CD8-positive, alpha-beta memory T cell (primary cell): ENCODE data around the gene GTF2H1. TPM values are rescaled to one million over a fixed set of nuclear protein-coding genes. Genes with fewer than 3 reads are reported as not detected.
"Not testable (repeated sequence)": the region's sequence is repeated elsewhere in the genome, so short reads cannot be mapped to it uniquely, and the experiment has no call there.

Experiments used
- CTCF ChIA-PET: fragments of 350-600 bp; sonication (Branson Sonifier 250); formaldehyde crosslinking; loops from one replicate; lab custom pipeline; 2021; ENCODE audit warnings: antibody characterized with exemption; lab: Charles Lee
- POLR2A ChIA-PET: fragments of 350-600 bp; sonication (Branson Sonifier 250); formaldehyde crosslinking; loops from one replicate; lab custom pipeline; 2021; ENCODE audit warnings: antibody characterized with exemption; lab: Charles Lee
- DNase-seq, 5 donors: peaks; one replicate each; pipeline versions ENCODE4 v3.0.0 to v3.0.0-alpha.2; 2020 to 2022; ENCODE audit warnings: mixed read lengths in 1 of 5
- H3K27ac ChIP-seq: one replicate; pipeline ENCODE4 v1.7.0; 2013; ENCODE audit warnings: low read depth, mild to moderate bottlenecking, low read length, moderate library complexity
- H3K27me3 ChIP-seq: 2 replicates; pipeline ENCODE4 v1.7.0; 2013; ENCODE audit warnings: low read length, mild to moderate bottlenecking; ENCODE audit not compliant: insufficient read depth, poor library complexity, severe bottlenecking
- H3K36me3 ChIP-seq: 2 replicates; pipeline ENCODE4 v1.7.0; 2013; ENCODE audit warnings: mild to moderate bottlenecking, low read length, moderate library complexity; ENCODE audit not compliant: insufficient read depth
- H3K4me1 ChIP-seq: 2 replicates; pipeline ENCODE4 v1.7.0; 2013; ENCODE audit warnings: mild to moderate bottlenecking, low read length, moderate library complexity; ENCODE audit not compliant: insufficient read depth
- H3K4me3 ChIP-seq: 2 replicates; pipeline ENCODE4 v1.7.0; 2013; ENCODE audit warnings: mild to moderate bottlenecking, low read length
- H3K9me3 ChIP-seq: 2 replicates; pipeline ENCODE4 v1.7.0; 2013; ENCODE audit warnings: mild to moderate bottlenecking, low read length
- H3K27ac Mint-ChIP-seq, 8 donors: one replicate each; pipeline ENCODE4 v1.8.0; 2020 to 2021; ENCODE audit warnings: mixed read lengths in 8 of 8, mild to moderate bottlenecking in 6 of 8, inconsistent platforms in 3 of 8, moderate library complexity in 3 of 8
- H3K27me3 Mint-ChIP-seq, 2 donors: one replicate each; pipeline ENCODE4 v1.8.0; 2020 to 2021; ENCODE audit warnings: mixed read lengths in 2 of 2, mild to moderate bottlenecking in 1 of 2, moderate library complexity in 1 of 2
- H3K36me3 Mint-ChIP-seq, 3 donors: one replicate each; pipeline ENCODE4 v1.8.0; 2020 to 2021; ENCODE audit warnings: mixed read lengths in 3 of 3, inconsistent platforms in 1 of 3, mild to moderate bottlenecking in 1 of 3
- H3K4me1 Mint-ChIP-seq, 3 donors: one replicate each; pipeline ENCODE4 v1.8.0; 2020 to 2021; ENCODE audit warnings: mixed read lengths in 3 of 3, inconsistent platforms in 1 of 3, mild to moderate bottlenecking in 1 of 3
- H3K4me3 Mint-ChIP-seq, 7 donors: one replicate each; pipeline ENCODE4 v1.8.0; 2020 to 2021; ENCODE audit warnings: mixed read lengths in 7 of 7, mild to moderate bottlenecking in 6 of 7, moderate library complexity in 4 of 7, inconsistent platforms in 2 of 7
- H3K9me3 Mint-ChIP-seq, 5 donors: one replicate each; pipeline ENCODE4 v1.8.0; 2020 to 2022; ENCODE audit warnings: mixed read lengths in 5 of 5, mild to moderate bottlenecking in 3 of 5, moderate library complexity in 2 of 5, inconsistent platforms in 1 of 5
- polyA plus RNA-seq: library from polyadenylated mRNA; unstranded; fragments of 300-500 nt; fragmentation: Illumina TruSeq; gene quantifications from one replicate; pipeline ENCODE4 v1.2.3, GENCODE V29; 2021
- total RNA-seq, 2 experiments: library from RNA; stranded (reverse); gene quantifications; one replicate each; pipeline ENCODE4 v1.2.3, GENCODE V29; 2021

The GTF2H1 gene
- total and polyA plus RNA-seq, 3 experiments from 2014 or later: 37.4 to 62.0 (median 60.3) TPM

DNA sequence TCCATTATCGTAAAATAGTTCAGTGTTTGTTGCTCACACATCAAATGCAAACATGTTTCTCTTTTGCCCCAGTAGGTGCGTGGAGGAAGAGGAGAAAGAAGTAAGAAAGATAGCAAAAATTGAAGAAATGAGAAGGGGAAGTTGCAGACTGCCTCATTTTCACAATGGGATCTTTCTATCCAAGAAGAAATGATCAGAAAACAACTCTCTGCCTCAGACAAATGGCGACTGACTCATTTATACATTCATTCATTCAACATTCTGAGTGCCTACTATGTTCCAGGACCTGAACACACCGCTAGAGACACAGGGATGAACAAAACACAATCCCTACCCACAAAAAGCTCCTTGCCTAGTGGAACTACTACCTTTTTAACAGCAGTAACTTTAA is 794 bp upstream of the GTF2H1 start:
- POLR2A ChIA-PET: interaction anchor here (0.8 to 3.2 kb wide), 4 partner anchors 74 to 312 kb away, joined by 5 to 48 read pairs (median 10); partner anchors contain the start of genes LDHA, SPTY2D1 and TSG101
- H3K4me3 ChIP-seq: peak overlapping the region; percentile 81
- Mint-ChIP-seq H3K27me3 (no peaks in the 10 kb centered on the region), H3K4me3 (peak overlapping the region; percentile 89 to 100 (median 99)), H3K9me3 (no peaks in the 10 kb centered on the region), H3K4me1 (peaks cover 69 to 85% (median 80%) of the 10 kb centered on the region in 3 donors), H3K36me3 (peaks cover 6 to 42% (median 15%) of the 10 kb centered on the region in 3 donors), H3K27ac (peak overlapping the region; percentile 97 to 100 (median 100))
- peaks cover 7% of the 10 kb centered on the region for H3K36me3 ChIP-seq
- CTCF ChIA-PET: interaction anchor here (0.7 to 2.4 kb wide), 5 partner anchors 62 to 312 kb away, joined by 3 to 8 read pairs (median 3); partner anchors contain the start of genes LDHA, SPTY2D1 and TSG101
- H3K9me3 ChIP-seq: no peaks in the 10 kb centered on the region
- H3K27ac ChIP-seq: peak overlapping the region; percentile 99
- no peaks in the 10 kb centered on the region for H3K27me3 ChIP-seq
- peaks cover 51% of the 10 kb centered on the region for H3K4me1 ChIP-seq
- no peak for DNase-seq

DNA sequence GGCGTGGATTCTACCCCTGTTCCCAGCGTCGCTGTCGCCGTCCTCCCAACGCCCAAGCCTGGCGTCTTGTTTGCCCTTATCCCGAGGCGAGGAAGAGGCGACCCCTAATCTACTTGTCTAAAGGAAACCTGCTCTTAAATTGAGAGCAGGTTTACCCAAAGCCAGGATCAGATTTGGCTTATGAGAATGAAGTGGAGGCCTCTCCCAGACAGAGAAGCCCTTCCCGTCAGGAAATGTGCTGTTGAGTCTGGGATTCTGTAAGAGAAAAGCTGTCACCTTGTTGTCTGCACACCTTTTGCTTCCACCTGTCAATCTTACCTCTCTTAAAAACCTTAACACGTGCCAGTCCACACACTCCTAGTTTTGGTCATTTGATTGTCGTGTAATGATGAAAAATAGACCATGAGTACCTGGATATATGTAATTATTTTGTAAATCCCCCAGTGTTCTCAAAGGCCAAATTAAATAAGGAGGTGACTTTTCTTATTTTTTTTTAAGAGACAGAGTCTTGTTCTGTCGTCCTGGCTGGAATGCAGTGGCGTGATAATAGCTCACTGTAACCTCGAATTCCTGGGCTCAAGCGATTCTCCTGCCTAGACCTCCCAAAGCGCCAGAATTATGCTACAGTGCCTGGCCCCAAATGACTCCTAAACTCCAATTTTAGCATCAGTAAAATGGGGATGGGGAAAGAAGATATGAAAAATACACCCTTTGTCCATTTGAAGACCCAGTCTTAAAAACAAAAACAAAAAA is 627 bp downstream of the GTF2H1 start:
- Histone ChIP-seq H3K27me3 (no peaks in the 10 kb centered on the region), H3K9me3 (no peaks in the 10 kb centered on the region), H3K4me3 (peak overlapping the region; percentile 81), H3K4me1 (peaks cover 51% of the 10 kb centered on the region), H3K36me3 (peaks cover 5% of the 10 kb centered on the region), H3K27ac (peak overlapping the region; percentile 99)
- Mint-ChIP-seq H3K27me3 (no peaks in the 10 kb centered on the region), H3K27ac (peak overlapping the region; percentile 97 to 100 (median 100)), H3K4me3 (peak overlapping the region; percentile 89 to 100 (median 99)), H3K9me3 (no peaks in the 10 kb centered on the region), H3K36me3 (peaks cover 5 to 41% (median 19%) of the 10 kb centered on the region in 3 donors), H3K4me1 (peaks cover 71 to 85% (median 82%) of the 10 kb centered on the region in 3 donors)
- ChIA-PET POLR2A (interaction anchor here (0.6 to 3.2 kb wide), 3 partner anchors 10 to 204 kb away, joined by 3 to 48 read pairs (median 12); partner anchors contain the start of genes LDHA and TSG101), CTCF (interaction anchor here (1.0 to 2.4 kb wide), 3 partner anchors 10 to 204 kb away, joined by 3 to 8 read pairs (median 4); partner anchors contain the start of gene TSG101)
- no peak for DNase-seq

DNA sequence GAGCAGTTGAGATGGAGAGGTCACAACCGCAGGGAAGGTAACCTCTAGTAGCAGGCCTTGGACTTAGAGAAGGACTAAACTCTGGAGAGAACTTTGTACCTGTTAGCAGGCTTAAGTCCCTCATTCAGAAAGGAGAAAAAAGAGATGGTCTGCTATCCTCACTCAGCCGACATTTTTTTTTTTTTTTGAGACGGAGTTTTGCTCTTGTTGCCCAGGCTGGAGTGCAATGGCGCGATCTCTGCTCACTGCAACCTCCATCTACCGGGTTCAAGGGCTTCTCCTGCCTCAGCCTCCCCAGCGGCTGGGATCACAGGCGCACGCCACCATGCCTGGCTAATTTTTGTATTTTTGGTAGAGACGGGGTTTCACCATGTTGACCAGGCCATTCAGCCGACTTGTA is 1.5 kb downstream of the GTF2H1 start:
- Mint-ChIP-seq H3K27ac (peak overlapping the region in 7 of 8 donors; percentile 93 to 100 (median 100)), H3K36me3 (peaks cover 0 to 39% (median 17%) of the 10 kb centered on the region in 3 donors), H3K4me3 (peak overlapping the region; percentile 89 to 100 (median 99)), H3K4me1 (peaks cover 64 to 78% (median 76%) of the 10 kb centered on the region in 3 donors)
- peak overlapping the region; percentile 40 for H3K27ac ChIP-seq
- H3K9me3 ChIP-seq, H3K27me3 Mint-ChIP-seq, H3K27me3 ChIP-seq, DNase-seq, CTCF ChIA-PET, H3K36me3 ChIP-seq, H3K9me3 Mint-ChIP-seq, POLR2A ChIA-PET: not testable (repeated sequence)
- peaks cover 51% of the 10 kb centered on the region for H3K4me1 ChIP-seq
- H3K4me3 ChIP-seq: peak overlapping the region; percentile 81

DNA sequence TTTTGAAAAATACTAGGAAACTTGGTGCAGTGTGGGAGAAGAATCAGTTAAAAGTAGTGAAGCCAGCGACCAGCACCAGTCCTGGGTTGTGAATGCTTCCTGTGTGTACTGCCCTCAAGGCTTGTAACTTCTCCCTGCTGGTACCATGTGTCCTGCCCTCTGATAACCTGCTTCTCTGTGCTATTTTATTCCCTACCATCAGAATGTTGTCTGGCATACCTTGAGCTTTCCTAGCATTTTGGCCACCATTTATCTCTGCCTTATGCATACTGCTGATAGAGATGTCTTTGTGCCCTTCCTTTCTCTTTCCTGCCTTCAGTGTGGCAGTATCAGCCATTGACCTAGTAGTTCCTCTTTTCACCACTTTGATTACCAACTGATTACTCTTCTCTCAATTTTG is 2.0 kb downstream of the GTF2H1 start:
- H3K27me3 ChIP-seq: no peaks in the 10 kb centered on the region
- no peaks in the 10 kb centered on the region for H3K27me3 Mint-ChIP-seq

DNA sequence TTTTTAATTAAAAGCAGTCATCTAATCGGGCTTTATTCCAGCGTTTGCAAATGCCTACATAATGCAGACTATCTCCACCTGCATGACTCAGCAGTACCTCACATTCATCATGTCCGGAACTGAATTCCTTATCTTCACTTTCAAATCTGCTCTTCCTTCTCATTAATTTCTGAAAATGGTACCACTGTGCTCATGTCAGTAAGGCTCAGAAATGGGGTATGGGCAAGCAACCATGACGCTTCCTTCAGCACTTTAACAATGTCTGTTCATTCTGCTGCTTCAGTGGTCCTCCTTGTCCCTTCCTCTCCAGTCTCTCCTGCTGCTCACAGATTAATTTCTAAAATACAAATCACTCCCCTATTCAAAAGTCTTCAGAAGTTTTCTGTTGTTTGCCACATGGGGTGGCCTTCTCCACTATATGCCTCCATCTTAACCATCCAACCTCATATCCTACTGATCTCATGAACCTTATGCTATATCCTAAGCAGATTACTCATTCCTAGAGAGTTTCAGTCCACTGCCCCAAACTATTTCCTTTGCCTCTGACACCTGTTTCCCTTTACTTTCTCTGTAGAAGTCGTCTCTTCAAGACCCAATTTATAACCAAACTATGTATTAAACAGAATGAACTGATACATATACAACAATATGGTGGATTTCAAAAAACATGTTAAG is 7.0 kb downstream of the GTF2H1 start:
- ChIA-PET POLR2A (no interaction called here), CTCF (no interaction called here)
- Histone ChIP-seq H3K4me1 (peaks cover 61% of the 10 kb centered on the region), H3K27ac (no peak overlapping the region), H3K36me3 (peaks cover 18% of the 10 kb centered on the region), H3K27me3 (no peaks in the 10 kb centered on the region), H3K4me3 (no peak overlapping the region), H3K9me3 (no peaks in the 10 kb centered on the region)
- no peak for DNase-seq
- no peaks in the 10 kb centered on the region for H3K27me3 Mint-ChIP-seq
- H3K9me3 Mint-ChIP-seq: no peaks in the 10 kb centered on the region
- peak overlapping the region in 2 of 7 donors; percentile 4 to 10 for H3K4me3 Mint-ChIP-seq
- H3K4me1 Mint-ChIP-seq: peaks cover 54 to 80% (median 78%) of the 10 kb centered on the region in 3 donors
- peaks cover 0 to 66% (median 26%) of the 10 kb centered on the region in 3 donors for H3K36me3 Mint-ChIP-seq
- H3K27ac Mint-ChIP-seq: peak overlapping the region; percentile 15 to 89 (median 76)

More for the DNA sequence above, 2.0 kb downstream of the GTF2H1 start:
- Mint-ChIP-seq H3K4me3 (peak overlapping the region; percentile 65 to 100 (median 99)), H3K27ac (peak overlapping the region; percentile 46 to 99 (median 86)), H3K4me1 (peaks cover 63 to 78% (median 76%) of the 10 kb centered on the region in 3 donors), H3K36me3 (peaks cover 0 to 44% (median 15%) of the 10 kb centered on the region in 3 donors), H3K9me3 (no peaks in the 10 kb centered on the region)
- Histone ChIP-seq H3K27ac (peak overlapping the region; percentile 40), H3K4me1 (peaks cover 52% of the 10 kb centered on the region), H3K4me3 (no peak overlapping the region), H3K9me3 (no peaks in the 10 kb centered on the region), H3K36me3 (peaks cover 10% of the 10 kb centered on the region)
- CTCF ChIA-PET: no interaction called here
- POLR2A ChIA-PET: no interaction called here
- DNase-seq: no peak

DNA sequence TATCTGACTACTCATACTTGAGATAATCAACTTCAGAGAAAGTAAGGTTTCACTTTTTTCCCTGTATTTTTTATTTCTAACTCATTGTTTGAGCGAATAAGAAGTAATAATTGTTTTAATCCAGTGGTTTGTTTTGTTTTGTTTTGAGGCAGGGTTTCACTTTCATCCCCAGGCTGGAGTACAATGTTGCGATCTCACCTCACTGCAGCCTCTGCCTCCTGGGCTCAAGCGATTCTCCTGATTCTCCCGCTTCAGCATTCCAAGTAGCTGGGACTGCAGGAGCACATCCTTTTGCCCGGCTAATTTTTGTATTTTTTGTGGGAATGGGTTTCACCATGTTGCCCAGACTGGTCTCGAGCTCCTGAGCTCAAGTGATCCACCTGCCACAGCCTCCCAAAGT is 8.6 kb downstream of the GTF2H1 start:
- Mint-ChIP-seq H3K36me3 (peaks cover 0 to 65% (median 36%) of the 10 kb centered on the region in 3 donors), H3K4me3 (peak overlapping the region; percentile 1 to 70 (median 54)), H3K4me1 (peaks cover 53 to 80% (median 78%) of the 10 kb centered on the region in 3 donors), H3K27ac (peak overlapping the region; percentile 22 to 96 (median 88)), H3K9me3 (no peaks in the 10 kb centered on the region), H3K27me3 (no peaks in the 10 kb centered on the region)
- POLR2A ChIA-PET: interaction anchor here (0.7 to 0.9 kb wide), 2 partner anchors 52 to 65 kb away, joined by 4 to 5 read pairs; no protein-coding TSS in a partner anchor
- no peak for DNase-seq
- H3K27me3 ChIP-seq: no peaks in the 10 kb centered on the region
- peaks cover 23% of the 10 kb centered on the region for H3K36me3 ChIP-seq
- no peak overlapping the region for H3K27ac ChIP-seq
- H3K4me3 ChIP-seq: no peak overlapping the region
- peaks cover 53% of the 10 kb centered on the region for H3K4me1 ChIP-seq
- CTCF ChIA-PET: no interaction called here
- H3K9me3 ChIP-seq: no peaks in the 10 kb centered on the region

DNA sequence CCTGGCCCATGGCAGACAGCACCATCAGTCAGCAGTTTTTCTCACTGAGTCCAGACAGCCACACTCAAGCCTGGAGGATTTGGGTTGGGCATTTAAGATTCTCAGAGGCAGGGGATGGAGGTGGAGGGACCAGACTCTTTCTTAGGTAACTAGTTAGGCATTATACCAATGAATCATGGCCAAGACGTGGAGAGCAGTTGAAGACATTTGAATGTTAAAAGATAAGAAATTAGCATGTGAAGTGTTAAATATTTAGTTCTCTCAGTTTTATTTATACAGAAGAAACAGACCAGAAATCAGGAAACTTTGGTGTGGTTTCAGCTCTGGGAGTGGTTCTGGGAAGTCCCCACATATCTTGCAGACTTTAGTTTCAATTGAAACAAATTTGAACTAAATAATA is 9.9 kb downstream of the GTF2H1 start:
- peak in 2 of 5 donors; percentile 37 to 48 for DNase-seq
- H3K27me3 Mint-ChIP-seq: no peaks in the 10 kb centered on the region
- Histone ChIP-seq H3K27me3 (no peaks in the 10 kb centered on the region), H3K9me3 (no peaks in the 10 kb centered on the region), H3K27ac (no peak overlapping the region), H3K4me1 (peaks cover 53% of the 10 kb centered on the region), H3K36me3 (peaks cover 27% of the 10 kb centered on the region), H3K4me3 (no peak overlapping the region)
- peaks cover 0 to 71% (median 31%) of the 10 kb centered on the region in 3 donors for H3K36me3 Mint-ChIP-seq
- H3K9me3 Mint-ChIP-seq: no peaks in the 10 kb centered on the region
- H3K4me3 Mint-ChIP-seq: peak overlapping the region; percentile 35 to 83 (median 62)
- ChIA-PET POLR2A (interaction anchor here (0.7 kb wide), 1 partner anchor 10 kb away, joined by 3 read pairs; no protein-coding TSS in a partner anchor), CTCF (interaction anchor here (1.0 to 1.2 kb wide), 2 partner anchors 9 to 12 kb away, joined by 3 to 4 read pairs; no protein-coding TSS in a partner anchor)
- H3K27ac Mint-ChIP-seq: peak overlapping the region; percentile 71 to 96 (median 92)
- H3K4me1 Mint-ChIP-seq: peaks cover 49 to 72% (median 70%) of the 10 kb centered on the region in 3 donors
